Measurements from ENCODE around the gene DTNA. TPM values are rescaled to one million over a fixed set of nuclear protein-coding genes. Genes with fewer than 3 reads are reported as not detected.

Gene DTNA
- total RNA-seq, 4 donors from 2014 or later = 26.1 to 58.3 (median 40.3) TPM

GRCh38 chr18:34933909-34934661, 224.0 kb downstream of the DTNA start:
- TF ChIP-seq POLR2A (IDR thresholded peaks at IDR 0.05) (no peak), EP300 (IDR thresholded peaks at IDR 0.05) (no peak), CTCF (IDR thresholded peaks at IDR 0.05) (no peak)
- H3K27me3 ChIP-seq = no peaks in the 10 kb centered on the region

DNA sequence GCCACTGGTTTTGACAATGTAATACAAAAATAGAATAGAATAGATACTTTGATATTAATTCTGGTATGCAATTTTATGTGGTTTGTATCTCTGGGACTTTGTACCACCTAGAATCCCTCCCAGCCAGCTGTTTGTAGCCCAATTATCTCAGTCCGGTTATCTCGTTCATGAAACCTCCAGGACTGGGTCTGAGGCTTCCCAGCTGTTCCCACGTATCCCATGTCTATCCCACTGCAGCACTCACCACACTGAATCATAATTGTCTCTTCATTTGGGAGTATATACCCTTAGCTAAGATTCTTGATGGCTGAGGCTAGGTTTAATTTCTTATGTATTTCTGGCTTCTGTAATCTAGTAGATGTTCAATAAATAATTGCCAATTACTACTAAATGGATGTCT, 226.7 kb downstream of the DTNA start:
- no peak for DNase-seq (ENCODE audit: low spot score in 2 of 2)
- Histone ChIP-seq H3K36me3 (no peaks in the 10 kb centered on the region), H3K9me3 (no peaks in the 10 kb centered on the region), H3K27me3 (no peaks in the 10 kb centered on the region), H3K4me1 (no peaks in the 10 kb centered on the region), H3K27ac (no peak overlapping the region), H3K4me3 (no peak overlapping the region)
- TF ChIP-seq EP300 (IDR thresholded peaks at IDR 0.05) = no peak
- TF ChIP-seq CTCF (IDR thresholded peaks at IDR 0.05) = no peak
- TF ChIP-seq POLR2A (IDR thresholded peaks at IDR 0.05) = no peak
- WGBS, 2 donors = 69 to 73% methylated on average over 3 of the region's 3 CpGs

More at GRCh38 chr18:34933909-34934661, 224.0 kb downstream of the DTNA start:
- no peak overlapping the region for H3K27ac ChIP-seq
- no peak for DNase-seq (ENCODE audit: low spot score in 2 of 2)
- no peaks in the 10 kb centered on the region for H3K4me1 ChIP-seq
- no peaks in the 10 kb centered on the region for H3K9me3 ChIP-seq
- H3K4me3 ChIP-seq = no peak overlapping the region
- 64 to 69% methylated on average over 1 of the region's 1 CpG for WGBS, 2 donors
- H3K36me3 ChIP-seq = no peaks in the 10 kb centered on the region

DNA sequence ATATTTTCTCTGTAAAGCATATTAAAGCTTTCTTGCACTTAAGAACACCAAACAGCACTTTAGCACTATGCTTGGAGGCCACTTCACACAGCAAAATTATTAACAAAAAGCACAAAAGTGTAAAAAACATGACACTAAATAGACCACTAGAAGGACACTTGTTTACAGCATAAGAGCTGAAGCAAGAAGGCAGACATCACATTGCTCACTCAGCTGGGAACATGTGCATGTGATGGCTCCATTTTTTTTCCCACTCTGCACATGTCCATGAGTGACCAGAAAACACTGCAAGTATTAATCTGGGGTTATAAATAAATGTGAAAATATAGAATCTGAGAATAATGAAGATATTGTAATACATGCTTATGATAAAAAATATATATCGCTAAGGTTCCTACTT, 228.0 kb downstream of the DTNA start:
- 94 to 96% methylated on average over 1 of the region's 1 CpG for WGBS, 2 donors
- Histone ChIP-seq H3K27me3 (no peaks in the 10 kb centered on the region), H3K27ac (no peak overlapping the region), H3K36me3 (no peaks in the 10 kb centered on the region), H3K4me3 (no peak overlapping the region), H3K9me3 (no peaks in the 10 kb centered on the region), H3K4me1 (no peaks in the 10 kb centered on the region)
- DNase-seq (ENCODE audit: low spot score in 2 of 2) = no peak
- TF ChIP-seq POLR2A (IDR thresholded peaks at IDR 0.05) = no peak
